Hepatocyte (in vitro differentiated cells): ENCODE data around the gene MUC5B. TPM values are rescaled to one million over a fixed set of nuclear protein-coding genes. Genes with fewer than 3 reads are reported as not detected.

Experiments used
- DNase-seq: peaks from one replicate; pipeline ENCODE4 v3.0.0-alpha.2; 2016; ENCODE audit warnings: low spot score
- H2AFZ ChIP-seq: fragments of 200-600 bp; sonication (generic); 2 replicates; pipeline ENCODE4 v1.6.0; 2016; ENCODE audit warnings: antibody characterized with exemption, mild to moderate bottlenecking
- H3K27ac ChIP-seq: fragments of 200-600 bp; sonication (generic); 2 replicates; pipeline ENCODE4 v1.5.1; 2016; ENCODE audit warnings: mild to moderate bottlenecking
- H3K27me3 ChIP-seq: fragments of 200-600 bp; sonication (generic); 2 replicates; pipeline ENCODE4 v1.6.1; 2016
- H3K36me3 ChIP-seq: fragments of 200-600 bp; sonication (generic); replicated peaks from 2 replicates; pipeline ENCODE4 v1.5.1; 2016; ENCODE audit warnings: low read depth; ENCODE audit not compliant: insufficient read depth
- H3K4me1 ChIP-seq: fragments of 200-600 bp; sonication (generic); 2 replicates; pipeline ENCODE4 v1.5.1; 2016; ENCODE audit warnings: mild to moderate bottlenecking, moderate library complexity; ENCODE audit not compliant: insufficient read depth
- H3K4me2 ChIP-seq: fragments of 200-600 bp; sonication (generic); 2 replicates; pipeline ENCODE4 v1.6.0; 2016
- H3K4me3 ChIP-seq: fragments of 200-600 bp; sonication (generic); 2 replicates; pipeline ENCODE4 v1.5.1; 2016; ENCODE audit warnings: mild to moderate bottlenecking
- H3K79me2 ChIP-seq: fragments of 200-600 bp; sonication (generic); 2 replicates; pipeline ENCODE4 v1.6.0; 2017; ENCODE audit warnings: mild to moderate bottlenecking
- H3K9me2 ChIP-seq: fragments of 200-600 bp; sonication (generic); replicated peaks from 2 replicates; pipeline ENCODE4 v1.6.0; 2017; ENCODE audit warnings: mild to moderate bottlenecking; ENCODE audit not compliant: insufficient read depth
- H3K9me3 ChIP-seq: fragments of 200-600 bp; sonication (generic); 2 replicates; pipeline ENCODE4 v1.5.1; 2016; ENCODE audit warnings: low read depth, mild to moderate bottlenecking
- H4K20me1 ChIP-seq: fragments of 200-600 bp; sonication (generic); 2 replicates; pipeline ENCODE4 v1.6.0; 2016; ENCODE audit warnings: mild to moderate bottlenecking; ENCODE audit not compliant: insufficient read depth, poor library complexity, severe bottlenecking
- CTCF ChIP-seq: fragments of 200-600 bp; sonication (generic); IDR thresholded peaks from 2 replicates; pipeline ENCODE4 v1.5.1; 2016; ENCODE audit warnings: antibody characterized with exemption, mild to moderate bottlenecking; ENCODE audit not compliant: poor library complexity
- EZH2 ChIP-seq: fragments of 200-600 bp; sonication (generic); IDR thresholded peaks from 2 replicates; pipeline ENCODE4 v1.6.1; 2016; ENCODE audit warnings: antibody characterized with exemption, mild to moderate bottlenecking, borderline replicate concordance
- EZH2phosphoT487 ChIP-seq: fragments of 200-600 bp; sonication (generic); IDR thresholded peaks from one replicate; pipeline ENCODE4 v1.6.1; 2018; ENCODE audit warnings: antibody characterized with exemption, mild to moderate bottlenecking, low read depth, moderate library complexity; ENCODE audit not compliant: unreplicated experiment, severe bottlenecking
- WGBS: methylation state at CpG from one replicate; pipeline ENCODE4 v1.1.6; 2016; ENCODE audit warnings: low lambda C conversion rate; ENCODE audit errors: missing lambda C conversion rate; 5-methylcytosine and 5-hydroxymethylcytosine counted together
- polyA plus RNA-seq: library from polyadenylated mRNA; unstranded; fragments of >200 nt; fragmentation: Nextera tagmentation; extraction: Ambion mirVana; gene quantifications from 2 replicates; pipeline ENCODE4 v1.2.1, GENCODE V29; 2016
- total RNA-seq: library from RNA; depleted of rRNA; stranded (reverse); fragments of >200 nt; gene quantifications from 2 replicates; pipeline ENCODE4 v1.2.3, GENCODE V29; 2014

The MUC5B gene
- total and polyA plus RNA-seq, 2 experiments from 2014 or later, result 0.07 to 0.15 TPM

- Histone ChIP-seq H3K9me3 (no peaks in the 10 kb centered on the region), H4K20me1 (no peaks in the 10 kb centered on the region), H3K27ac (no peak overlapping the region), H3K36me3 (no peaks in the 10 kb centered on the region), H2AFZ (no peak overlapping the region), H3K4me3 (no peak overlapping the region), H3K27me3 (no peaks in the 10 kb centered on the region), H3K4me1 (no peaks in the 10 kb centered on the region), H3K4me2 (no peak overlapping the region), H3K9me2 (no peaks in the 10 kb centered on the region), H3K79me2 (no peaks in the 10 kb centered on the region)
- DNase-seq, result no peak
- TF ChIP-seq EZH2, result no peak
- no peak for TF ChIP-seq EZH2phosphoT487
- no peak for TF ChIP-seq CTCF
- WGBS, result 97% methylated on average over 12 of the region's 12 CpGs
These were observed 45.1 kb upstream of the MUC5B start for GRCh38 chr11:1177771-1178090.

- no peak overlapping the region for H2AFZ ChIP-seq
- H3K9me2 ChIP-seq, result no peaks in the 10 kb centered on the region
- no peak overlapping the region for H3K4me3 ChIP-seq
- WGBS, result 91% methylated on average over 25 of the region's 31 CpGs
- TF ChIP-seq CTCF, result no peak
- no peak for TF ChIP-seq EZH2phosphoT487
- TF ChIP-seq EZH2, result no peak
- H3K27me3 ChIP-seq, result no peaks in the 10 kb centered on the region
- H3K4me2 ChIP-seq, result no peak overlapping the region
- no peaks in the 10 kb centered on the region for H3K36me3 ChIP-seq
- no peaks in the 10 kb centered on the region for H3K79me2 ChIP-seq
- no peaks in the 10 kb centered on the region for H3K9me3 ChIP-seq
- no peak for DNase-seq
- no peaks in the 10 kb centered on the region for H3K4me1 ChIP-seq
- H4K20me1 ChIP-seq, result no peaks in the 10 kb centered on the region
- no peak overlapping the region for H3K27ac ChIP-seq
These were observed 44.5 kb upstream of the MUC5B start for GRCh38 chr11:1178201-1178885.

- TF ChIP-seq CTCF (no peak), EZH2phosphoT487 (no peak), EZH2 (no peak)
- Histone ChIP-seq H3K9me2 (no peaks in the 10 kb centered on the region), H3K27ac (no peak overlapping the region), H3K4me3 (no peak overlapping the region), H2AFZ (no peak overlapping the region), H3K36me3 (no peaks in the 10 kb centered on the region), H3K79me2 (no peaks in the 10 kb centered on the region), H3K4me1 (no peaks in the 10 kb centered on the region), H3K9me3 (no peaks in the 10 kb centered on the region), H3K4me2 (no peak overlapping the region), H3K27me3 (no peaks in the 10 kb centered on the region), H4K20me1 (no peaks in the 10 kb centered on the region)
- WGBS, result 93% methylated on average over 14 of the region's 29 CpGs
- DNase-seq, result no peak
These were observed 44.0 kb upstream of the MUC5B start for GRCh38 chr11:1178906-1179305.

GRCh38 chr11:1179641-1180040 lies 43.2 kb upstream of the MUC5B start:
- H3K27ac ChIP-seq, result no peak overlapping the region
- no peaks in the 10 kb centered on the region for H3K79me2 ChIP-seq
- no peaks in the 10 kb centered on the region for H3K9me2 ChIP-seq
- H3K9me3 ChIP-seq, result no peaks in the 10 kb centered on the region
- H3K4me2 ChIP-seq, result no peak overlapping the region
- H3K36me3 ChIP-seq, result no peaks in the 10 kb centered on the region
- no peak for DNase-seq
- H3K27me3 ChIP-seq, result no peaks in the 10 kb centered on the region
- WGBS, result 89% methylated on average over 17 of the region's 17 CpGs
- no peak overlapping the region for H3K4me3 ChIP-seq
- TF ChIP-seq EZH2 (no peak), CTCF (no peak), EZH2phosphoT487 (no peak)
- no peak overlapping the region for H2AFZ ChIP-seq
- H3K4me1 ChIP-seq, result no peaks in the 10 kb centered on the region
- no peaks in the 10 kb centered on the region for H4K20me1 ChIP-seq
